Measurements from ENCODE around the gene CMTM8.
A peak's percentile ranks its signal among the peaks of the same experiment; 100 is the strongest.
"Not testable (repeated sequence)": the region's sequence is repeated elsewhere in the genome, so short reads cannot be mapped to it uniquely, and the experiment has no call there.

CMTM8 gene, protein sequence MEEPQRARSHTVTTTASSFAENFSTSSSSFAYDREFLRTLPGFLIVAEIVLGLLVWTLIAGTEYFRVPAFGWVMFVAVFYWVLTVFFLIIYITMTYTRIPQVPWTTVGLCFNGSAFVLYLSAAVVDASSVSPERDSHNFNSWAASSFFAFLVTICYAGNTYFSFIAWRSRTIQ

DNA sequence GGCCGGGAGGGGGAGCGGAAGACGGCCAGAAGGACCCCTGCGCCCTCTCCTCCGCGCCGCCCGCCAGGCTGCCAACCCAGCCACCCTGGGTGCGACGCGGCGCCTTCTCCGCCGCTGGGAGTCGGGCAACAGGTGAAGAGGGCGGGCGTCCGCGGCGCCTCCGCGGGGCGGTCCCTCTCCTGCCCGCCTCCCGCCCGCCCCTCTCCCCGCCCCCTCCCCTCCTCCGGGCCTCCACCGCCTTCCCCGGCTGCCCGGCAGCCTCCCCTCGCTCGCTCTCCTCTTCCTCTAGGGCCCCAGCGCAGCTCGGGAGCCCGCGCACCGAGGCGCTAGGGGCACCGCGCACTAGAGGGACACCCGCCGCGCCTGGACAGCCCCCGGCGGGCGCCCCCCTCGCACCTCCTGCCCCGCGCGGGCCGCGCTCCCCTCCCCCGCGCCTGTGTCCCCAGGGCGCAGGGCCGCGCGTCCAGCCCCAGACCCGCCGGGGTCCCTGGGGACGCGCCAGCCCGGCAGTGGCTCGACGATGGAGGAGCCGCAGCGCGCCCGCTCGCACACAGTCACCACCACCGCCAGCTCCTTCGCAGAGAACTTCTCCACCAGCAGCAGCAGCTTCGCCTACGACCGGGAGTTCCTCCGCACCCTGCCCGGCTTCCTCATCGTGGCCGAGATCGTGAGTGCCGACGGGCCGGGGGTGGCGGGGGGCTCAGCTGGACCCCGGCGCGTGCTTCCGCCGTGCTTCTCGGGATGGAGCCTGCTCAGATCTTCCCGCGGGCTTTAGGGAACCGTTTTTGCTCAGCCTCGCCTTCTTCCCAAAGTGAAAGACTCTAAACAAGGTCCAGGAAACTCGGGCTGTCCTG lies at the start of gene CMTM8:
Gene CMTM8 (plus strand): TSS at position 228 of the 854 bp plus-strand sequence. CDS start 293 bp downstream, at position 521.
- DNase-seq (ENCODE audit: extremely low read depth in 1 of 2, low read depth in 1 of 2): peak; percentile 15 to 32

DNA sequence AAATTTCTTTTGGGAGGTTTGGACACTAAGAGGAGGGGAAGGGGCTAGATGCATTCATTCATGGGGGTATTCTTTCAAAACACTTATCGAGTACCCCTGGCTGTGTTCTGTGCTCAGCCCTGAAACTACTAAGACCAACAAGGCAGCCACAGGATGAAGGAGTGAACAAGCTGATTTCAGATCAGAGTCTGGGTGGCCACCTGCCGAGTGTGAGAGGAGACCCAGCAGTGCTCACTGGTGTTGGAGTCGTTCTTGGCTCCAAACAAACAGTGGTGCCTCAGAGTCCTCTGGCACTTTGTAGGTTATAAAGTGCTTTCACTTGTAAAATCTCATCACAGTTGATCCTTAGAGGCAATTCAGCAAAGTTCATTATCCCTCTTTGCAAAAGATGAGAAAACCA lies 48.8 kb upstream of the CMTM8 start:
- DNase-seq (ENCODE audit: extremely low read depth in 1 of 2, low read depth in 1 of 2): no peak

DNA sequence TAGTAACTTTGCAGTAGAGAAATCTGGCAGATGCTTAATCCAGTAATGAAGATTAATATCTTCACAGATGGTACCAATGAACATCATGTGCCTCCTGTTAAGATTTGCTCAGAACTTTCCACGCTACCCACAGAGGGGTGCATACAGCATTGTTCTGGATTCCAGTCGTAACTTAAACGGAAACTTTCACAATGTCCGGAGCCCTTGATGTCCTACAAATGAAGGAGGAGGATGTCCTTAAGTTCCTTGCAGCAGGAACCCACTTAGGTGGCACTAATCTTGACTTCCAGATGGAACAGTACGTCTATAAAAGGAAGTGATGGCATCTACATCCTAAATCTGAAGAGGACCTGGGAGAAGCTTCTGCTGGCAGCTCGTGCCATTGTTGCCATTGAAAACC lies 47.9 kb upstream of the CMTM8 start:
- DNase-seq (ENCODE audit: extremely low read depth in 1 of 2, low read depth in 1 of 2): not testable (repeated sequence)

DNA sequence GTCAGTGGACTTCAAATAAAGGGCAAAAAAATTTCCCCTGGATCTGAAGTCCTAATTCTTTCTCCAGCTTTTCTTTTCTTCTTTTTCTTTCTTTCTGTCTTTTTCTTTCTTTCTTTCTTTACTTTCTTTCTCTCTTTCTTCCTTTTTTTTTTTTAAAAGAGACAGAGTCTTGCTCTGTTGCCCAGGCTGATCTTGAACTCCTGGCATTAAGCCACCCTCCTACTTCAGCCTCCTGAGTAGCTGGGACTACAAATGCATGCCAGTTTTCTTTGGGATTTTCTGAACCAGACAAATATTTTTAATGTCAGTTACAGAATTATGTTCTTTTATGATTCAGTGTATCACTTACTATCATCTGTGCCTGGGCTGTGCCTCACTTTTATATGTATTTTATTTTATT lies 45.4 kb upstream of the CMTM8 start:
- no peak for DNase-seq (ENCODE audit: extremely low read depth in 1 of 2, low read depth in 1 of 2)

DNA sequence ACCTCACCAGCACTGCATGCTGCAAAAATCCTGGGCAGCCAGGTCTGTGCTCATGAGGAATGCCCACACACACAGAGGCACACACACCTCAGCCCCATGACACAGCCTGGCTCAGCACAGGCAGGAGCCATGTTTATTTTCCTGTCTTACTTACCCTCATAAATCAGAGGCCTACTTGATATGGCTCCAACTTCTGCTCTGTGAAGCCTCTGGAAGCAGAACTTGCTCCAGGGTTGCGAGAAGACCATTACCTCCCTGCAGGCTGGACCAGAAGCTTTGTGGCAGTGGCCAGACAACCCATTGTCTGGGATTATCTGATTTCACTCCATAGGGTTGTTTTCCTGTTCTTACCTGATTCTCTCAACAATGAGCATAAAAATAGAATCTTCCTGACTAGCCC lies 43.8 kb upstream of the CMTM8 start:
- no peak for DNase-seq (ENCODE audit: extremely low read depth in 1 of 2, low read depth in 1 of 2)

DNA sequence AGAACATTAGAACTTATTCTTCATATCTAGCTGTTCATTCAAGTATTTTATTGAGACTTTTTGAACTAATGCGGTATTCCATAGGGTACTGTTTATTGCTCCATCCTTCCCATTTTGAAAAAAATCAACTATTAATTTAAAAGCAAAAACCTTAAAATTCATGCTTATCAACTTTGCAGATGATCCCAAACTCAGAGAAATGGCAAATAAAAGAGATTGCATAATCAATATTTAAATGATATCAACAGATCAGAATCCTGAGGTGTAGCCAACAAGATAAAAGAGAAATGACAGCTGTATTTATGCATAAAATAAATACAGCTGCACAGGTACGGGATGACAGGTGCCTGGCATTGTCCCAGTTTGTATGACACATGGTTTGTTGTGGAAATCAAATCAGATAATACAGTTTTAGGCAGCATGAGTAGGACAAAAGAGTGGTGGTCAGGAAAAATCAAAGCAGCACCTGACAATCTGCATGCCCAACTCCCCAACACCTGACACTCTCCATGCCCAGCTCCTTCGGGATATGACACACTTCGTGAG lies 42.4 kb upstream of the CMTM8 start:
- DNase-seq (ENCODE audit: extremely low read depth in 1 of 2, low read depth in 1 of 2): no peak

DNA sequence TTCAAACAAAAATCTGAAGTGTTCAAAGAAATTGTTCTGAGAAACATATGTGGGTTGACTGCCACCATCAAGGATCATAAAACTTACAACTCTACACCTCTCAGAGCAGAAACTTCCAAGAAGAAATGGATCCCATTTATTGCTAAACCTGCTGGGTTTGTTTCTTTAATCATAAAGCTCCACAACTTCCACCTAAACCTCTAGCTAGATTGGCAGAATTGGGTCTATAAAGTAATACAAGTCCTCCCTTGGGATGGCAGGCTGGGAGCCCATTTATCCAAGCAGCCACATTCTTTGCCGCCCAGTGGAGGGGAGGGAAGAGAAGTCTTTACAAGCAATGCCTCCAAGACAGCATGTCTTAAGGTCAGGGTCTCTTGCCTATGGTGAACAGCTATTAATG lies 40.5 kb upstream of the CMTM8 start:
- DNase-seq (ENCODE audit: extremely low read depth in 1 of 2, low read depth in 1 of 2): no peak

DNA sequence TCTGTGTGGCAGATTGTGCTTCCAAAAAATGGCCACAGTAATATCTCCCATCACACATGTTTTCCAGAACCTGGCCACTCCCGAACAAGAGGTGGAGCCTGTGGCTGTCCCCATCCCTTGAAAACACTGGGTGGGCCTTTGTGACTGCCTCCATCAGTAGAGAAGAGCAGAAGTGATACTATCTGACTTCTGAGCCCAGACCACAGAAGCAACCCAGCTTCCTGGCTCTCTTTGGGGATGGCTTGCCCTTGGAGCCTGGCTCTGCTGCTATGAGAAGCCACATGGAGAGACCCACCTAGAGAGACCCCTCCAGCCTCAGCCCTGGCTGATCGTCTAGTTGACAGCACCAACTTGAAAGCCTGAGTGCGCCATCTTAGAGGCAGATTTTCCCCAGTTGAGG lies 39.8 kb upstream of the CMTM8 start:
- DNase-seq (ENCODE audit: extremely low read depth in 1 of 2, low read depth in 1 of 2): no peak

DNA sequence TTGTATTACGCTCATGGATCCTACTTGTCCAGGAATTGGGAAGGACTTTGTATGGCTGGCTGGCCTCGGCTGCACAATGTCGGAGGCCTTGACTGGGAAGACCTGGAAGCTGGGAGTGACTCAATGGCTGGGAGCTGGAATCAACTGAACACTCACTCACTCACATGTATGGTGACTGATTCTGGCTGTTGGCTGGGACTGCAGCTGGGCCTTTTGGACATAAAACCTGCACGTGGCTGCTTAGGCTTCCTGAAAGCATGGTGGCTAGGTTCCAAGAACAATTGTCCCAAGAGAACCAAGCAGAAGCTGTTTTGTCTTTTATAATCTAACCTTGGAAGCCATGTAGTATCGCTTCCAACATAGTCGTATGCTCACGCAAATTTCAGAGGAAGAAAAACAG lies 38.0 kb upstream of the CMTM8 start:
- no peak for DNase-seq (ENCODE audit: extremely low read depth in 1 of 2, low read depth in 1 of 2)

DNA sequence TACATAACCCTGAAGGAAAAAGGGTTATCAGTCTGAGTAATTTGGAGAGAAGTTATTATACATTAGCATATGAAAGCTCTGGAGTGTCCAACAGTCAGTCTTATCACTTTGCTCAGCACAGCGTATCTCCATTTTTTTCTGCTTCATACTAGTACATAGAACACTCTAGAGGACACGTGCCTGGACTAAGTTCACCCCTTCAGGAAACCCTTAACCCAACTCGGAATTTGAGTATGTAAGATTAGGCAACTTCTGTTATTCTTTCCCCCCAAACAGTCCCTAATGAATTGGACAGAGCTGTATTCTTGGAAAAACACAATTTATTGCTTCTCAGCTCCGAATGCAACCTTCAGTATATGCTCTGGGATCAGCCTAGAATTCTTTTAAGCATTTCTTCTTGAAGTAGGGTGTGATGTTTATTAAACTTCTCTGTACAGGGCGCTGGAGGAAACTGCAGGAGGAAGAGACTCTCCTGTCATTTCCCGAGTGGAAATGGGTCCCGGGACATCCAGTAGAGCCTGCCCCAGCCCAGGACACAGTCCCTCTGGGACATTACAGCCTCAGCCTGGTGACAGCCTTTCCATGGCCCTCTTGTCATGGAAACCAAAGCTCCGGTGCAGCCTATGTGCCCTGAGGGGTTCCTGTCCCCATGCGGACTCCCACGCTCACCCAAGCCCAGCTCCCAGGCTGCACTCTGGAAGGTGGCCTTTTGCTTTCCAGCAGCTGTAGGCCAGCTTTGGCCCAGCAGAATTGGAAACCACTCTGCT lies 37.3 kb upstream of the CMTM8 start:
- DNase-seq (ENCODE audit: extremely low read depth in 1 of 2, low read depth in 1 of 2): no peak

DNA sequence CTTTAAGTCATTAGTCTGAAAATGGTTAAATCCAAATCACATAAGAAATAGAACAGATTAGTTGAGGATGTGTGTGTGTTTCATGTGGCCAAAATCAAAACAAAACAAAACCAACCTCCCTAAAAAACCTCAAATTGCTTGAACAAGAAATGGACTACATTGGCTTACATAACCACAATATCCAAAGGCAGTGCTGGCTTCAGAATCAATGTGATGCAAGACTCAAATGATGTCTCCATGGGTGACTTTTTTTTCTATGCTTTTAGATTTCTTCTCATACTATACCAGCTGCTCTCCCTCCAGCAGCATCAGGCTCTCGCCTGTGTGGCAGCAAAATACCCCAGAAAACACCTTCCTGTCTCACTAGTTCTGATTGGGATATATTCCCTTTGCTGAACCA lies 36.0 kb upstream of the CMTM8 start:
- no peak for DNase-seq (ENCODE audit: extremely low read depth in 1 of 2, low read depth in 1 of 2)

DNA sequence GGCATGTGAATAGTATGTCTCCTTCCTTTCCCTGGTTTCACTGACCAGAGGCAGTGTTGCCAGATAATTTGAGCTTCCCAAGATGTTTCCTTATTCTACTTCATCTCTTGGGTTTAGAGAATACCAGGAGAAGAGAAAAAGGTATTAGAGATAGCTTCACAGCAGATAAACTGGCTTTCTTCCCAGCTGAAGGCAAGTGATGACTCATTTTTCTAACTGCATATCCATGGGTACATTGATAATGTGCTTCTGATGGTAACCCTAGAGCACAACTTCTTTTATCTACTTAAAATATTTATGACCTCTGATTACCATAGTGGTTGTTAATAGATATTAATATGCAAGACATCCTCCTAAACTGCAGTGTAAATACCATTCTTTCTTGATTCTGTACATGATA lies 34.6 kb upstream of the CMTM8 start:
- no peak for DNase-seq (ENCODE audit: extremely low read depth in 1 of 2, low read depth in 1 of 2)

DNA sequence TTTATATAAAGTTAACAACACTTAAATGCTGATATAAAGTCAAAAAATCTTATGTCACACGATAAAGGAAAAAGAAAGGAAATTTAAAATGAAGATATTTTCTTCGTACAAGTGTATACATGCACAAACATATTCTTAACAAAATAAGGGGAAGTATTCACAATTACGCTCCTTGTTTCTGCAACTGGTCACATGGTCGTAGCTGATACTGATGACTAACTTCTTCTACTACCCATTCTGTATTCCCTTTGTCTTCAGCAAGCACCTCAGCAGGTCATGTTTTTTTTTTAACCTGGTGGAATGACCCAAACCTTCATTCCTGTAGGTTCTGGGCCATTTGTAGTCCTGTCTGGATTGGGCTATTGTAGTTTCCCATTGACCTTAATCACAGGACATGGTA lies 30.0 kb upstream of the CMTM8 start:
- DNase-seq (ENCODE audit: extremely low read depth in 1 of 2, low read depth in 1 of 2): no peak

DNA sequence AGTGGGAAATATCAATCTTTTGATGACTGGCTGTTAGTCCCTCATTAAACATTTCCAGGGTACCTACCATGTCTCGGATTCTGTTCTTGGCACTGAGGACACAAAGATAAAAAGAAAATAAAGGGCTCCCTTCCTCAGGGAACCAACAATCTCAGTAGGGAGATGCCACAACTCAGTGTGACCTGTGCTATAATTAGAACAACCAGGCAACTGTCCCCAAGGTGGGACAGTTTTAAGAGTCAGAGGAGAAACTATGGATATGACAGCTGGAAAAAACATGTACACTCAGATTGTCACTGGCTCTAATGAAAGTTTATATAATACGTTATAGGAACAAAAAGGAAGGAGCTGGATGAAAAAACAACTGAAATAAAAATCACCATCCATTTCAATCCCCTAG lies 23.3 kb upstream of the CMTM8 start:
- DNase-seq (ENCODE audit: extremely low read depth in 1 of 2, low read depth in 1 of 2): no peak

DNA sequence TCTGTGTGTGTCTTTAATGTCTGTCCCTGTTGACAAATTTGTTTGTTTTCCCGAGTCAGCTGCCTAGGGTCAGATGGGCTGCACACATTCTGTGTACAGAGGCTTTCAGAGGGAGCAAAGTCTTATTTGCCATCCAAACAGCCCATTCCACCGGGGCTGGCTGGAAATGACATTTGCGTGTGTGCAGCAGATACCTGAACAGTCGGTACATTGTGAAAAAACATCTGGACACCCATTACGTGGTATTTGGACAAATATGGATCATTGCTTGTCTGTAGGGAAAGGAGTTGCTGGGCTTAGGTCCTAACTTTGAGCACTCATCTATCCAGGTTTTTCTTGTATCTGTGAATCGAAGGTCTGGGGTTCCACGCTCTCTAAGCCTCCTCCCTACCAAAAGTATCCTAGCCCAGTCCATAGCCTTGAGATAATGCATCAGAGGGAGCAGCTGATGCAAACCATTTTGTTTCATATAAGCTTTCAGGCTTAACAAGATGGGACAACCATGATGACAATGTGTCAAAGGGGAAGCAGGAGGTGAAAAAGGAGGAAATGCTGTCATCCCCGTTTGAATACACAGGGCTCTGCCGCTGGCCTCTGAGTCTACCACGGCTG lies 22.2 kb upstream of the CMTM8 start:
- no peak for DNase-seq (ENCODE audit: extremely low read depth in 1 of 2, low read depth in 1 of 2)

DNA sequence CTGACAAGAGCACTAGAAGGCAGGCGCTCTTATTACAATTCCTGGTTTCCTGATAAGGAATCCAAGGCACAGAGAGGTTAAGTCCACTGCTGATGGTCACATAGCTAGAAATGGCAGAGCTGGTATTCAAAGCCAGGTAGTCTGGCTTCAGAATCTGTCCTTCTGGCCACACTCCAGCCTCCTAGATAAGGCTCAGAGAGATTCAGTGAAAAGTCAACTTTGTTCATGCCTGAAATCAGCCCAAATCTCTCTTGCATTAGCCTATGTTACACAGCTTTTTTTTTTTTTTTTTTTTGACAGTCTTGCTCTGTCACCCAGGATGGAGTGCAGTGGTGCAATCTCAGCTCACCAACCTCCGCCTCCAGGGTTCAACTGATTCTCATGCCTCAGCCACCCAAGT lies 21.1 kb upstream of the CMTM8 start:
- no peak for DNase-seq (ENCODE audit: extremely low read depth in 1 of 2, low read depth in 1 of 2)

DNA sequence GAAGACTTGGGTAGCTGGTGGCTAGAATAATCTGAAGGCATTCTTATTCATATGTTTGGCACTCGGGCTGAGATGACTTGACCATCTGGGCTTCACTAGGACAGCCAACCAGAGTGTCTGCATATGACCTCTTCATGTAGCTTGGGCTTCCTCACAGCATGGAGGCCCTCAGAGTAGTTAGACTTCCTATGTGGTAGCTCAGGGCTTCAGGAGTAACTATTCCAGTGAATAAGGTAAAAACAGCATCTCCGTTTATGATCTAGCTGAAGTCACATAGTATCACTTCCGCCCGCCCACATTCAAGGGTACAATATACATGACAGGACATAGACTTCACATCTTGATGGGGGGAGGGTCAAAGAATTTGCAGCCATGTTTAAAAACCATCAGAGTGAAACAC lies 18.9 kb upstream of the CMTM8 start:
- DNase-seq (ENCODE audit: extremely low read depth in 1 of 2, low read depth in 1 of 2): no peak

DNA sequence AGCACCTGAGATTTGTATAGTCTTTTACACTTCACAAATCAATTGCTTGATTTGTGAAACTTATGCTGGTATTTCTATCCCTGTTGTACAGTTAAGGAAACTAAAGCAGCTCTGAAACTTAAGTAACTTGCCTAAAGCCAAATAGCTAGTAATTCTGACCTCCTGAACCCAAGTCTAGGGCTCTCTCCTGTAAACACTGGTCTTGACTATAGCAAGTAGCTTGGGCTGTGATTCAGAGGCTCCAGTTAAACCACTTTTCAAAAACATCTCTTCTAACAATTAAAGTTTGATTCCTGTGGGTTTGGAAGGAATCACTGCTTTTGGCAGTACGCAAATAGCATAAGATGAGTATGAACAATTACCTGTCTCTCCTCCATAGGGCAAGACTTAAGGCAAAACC lies 18.5 kb upstream of the CMTM8 start:
- no peak for DNase-seq (ENCODE audit: extremely low read depth in 1 of 2, low read depth in 1 of 2)

DNA sequence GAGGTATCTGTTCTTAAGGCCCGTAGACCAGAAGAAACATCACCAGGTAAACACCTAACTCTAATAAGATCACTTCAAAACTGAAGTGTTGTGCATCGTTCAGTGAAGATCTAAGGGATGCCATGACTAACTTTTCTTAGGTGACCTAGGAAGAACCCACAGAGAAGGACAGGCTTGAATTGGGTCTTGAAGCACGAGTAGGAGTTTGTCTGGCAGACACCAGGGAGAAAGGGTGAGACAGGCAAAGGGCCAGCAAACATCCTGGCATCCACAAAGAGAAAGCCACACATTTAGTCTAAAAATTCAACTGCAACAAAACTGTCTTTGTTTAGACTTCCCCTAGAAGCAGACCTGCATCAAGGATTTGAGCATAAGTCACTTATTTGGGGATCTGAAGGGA lies 15.5 kb upstream of the CMTM8 start:
- DNase-seq (ENCODE audit: extremely low read depth in 1 of 2, low read depth in 1 of 2): no peak

DNA sequence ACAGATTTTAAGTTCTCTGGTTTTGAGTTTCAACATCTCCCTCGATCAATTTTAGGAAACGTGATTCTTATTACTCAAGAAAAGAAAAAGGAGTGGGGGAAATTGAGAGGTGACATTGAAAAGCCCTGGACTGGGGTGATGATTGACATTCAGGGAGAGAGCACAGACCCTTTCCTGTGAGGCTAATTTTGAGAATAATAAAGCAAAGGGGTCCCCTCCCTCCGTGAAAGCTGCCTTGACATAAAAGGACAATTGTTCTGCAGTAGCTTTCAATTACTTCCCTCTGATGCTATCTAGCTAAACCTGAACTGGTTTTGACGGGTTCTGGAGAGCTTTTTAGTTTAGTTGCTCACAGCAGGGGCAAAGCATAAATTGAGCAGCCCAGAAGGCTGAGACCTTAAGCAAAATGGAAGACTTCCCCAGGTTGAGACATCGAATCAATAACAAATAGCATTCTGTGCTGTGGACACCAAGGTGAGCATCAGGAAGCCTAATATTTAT lies 14.4 kb upstream of the CMTM8 start:
- DNase-seq (ENCODE audit: extremely low read depth in 1 of 2, low read depth in 1 of 2): no peak

DNA sequence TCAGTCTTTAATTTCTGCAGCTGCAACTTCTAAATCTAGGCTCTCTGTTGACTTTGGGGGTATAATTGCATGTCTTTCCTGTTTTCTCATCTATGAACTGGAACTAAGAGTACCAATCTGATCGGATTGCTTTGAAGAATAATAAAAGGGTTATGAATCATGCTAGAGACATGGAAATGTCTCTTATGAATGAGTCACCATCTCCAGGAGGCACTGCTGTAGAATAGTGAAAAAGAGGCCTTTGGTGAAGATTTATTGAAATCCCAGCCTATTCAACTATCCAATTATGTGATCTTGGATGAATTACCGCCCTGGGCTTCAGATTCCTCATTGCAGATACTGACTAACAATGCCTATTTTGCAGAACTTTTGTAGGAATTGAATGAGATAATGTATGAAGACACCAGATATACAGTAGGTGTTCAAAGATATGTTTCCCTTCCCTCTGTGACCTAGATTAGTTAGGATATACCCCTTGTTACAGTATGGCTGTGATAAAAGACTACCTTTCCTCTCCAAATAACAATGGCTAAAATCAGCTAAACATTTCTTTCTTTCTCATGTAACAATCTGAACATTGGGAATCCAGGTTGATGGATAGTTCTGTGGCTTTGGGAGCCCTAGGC lies 11.5 kb upstream of the CMTM8 start:
- no peak for DNase-seq (ENCODE audit: extremely low read depth in 1 of 2, low read depth in 1 of 2)

Measured in stimulated activated CD8-positive, alpha-beta memory T cell treated with anti-CD3 and anti-CD28 coated beads, Interleukin-7, amount 100 ng/mL, for 48 hours (primary cell).